K562 (cell line): ENCODE data around the gene UBN1. TPM values are rescaled to one million over a fixed set of nuclear protein-coding genes. Genes with fewer than 3 reads are reported as not detected.

Experiments used
- ATAC-seq: fragments of 200-7000 bp; cut with Tn5 transposase; 3 replicates; pipeline ENCODE4 v1.9.1; 2020; ENCODE audit warnings: moderate library complexity
- BruUV-seq: library from RNA; stranded (reverse); fragments of 400-500 nt; replicated peaks from 2 replicates; lab custom pipeline; 2021; lab: Mats Ljungman, UMichigan
- CTCF ChIA-PET: fragments of 300-600 bp; formaldehyde crosslinking; extraction: SDS; loops from one replicate; lab custom pipeline; 2021; ENCODE audit warnings: low intra/inter-chr PET ratio; lab: Yijun Ruan, JAX
- POLR2A ChIA-PET: fragments of 300-600, 350-650 bp; sonication (Branson Sonifier 250); formaldehyde crosslinking; extraction: SDS; loops from one replicate; lab custom pipeline; 2021; ENCODE audit warnings: antibody characterized with exemption, inconsistent platforms; lab: Yijun Ruan, JAX
- DNase-seq, 4 experiments: peaks; one replicate each; pipeline versions ENCODE4 v3.0.0 to v3.0.0-alpha.2; 2011 to 2018; ENCODE audit warnings: low spot score in 3 of 4, mixed read lengths in 3 of 4; ENCODE audit errors: extremely low read depth in 1 of 4
- FAIRE-seq: peaks from 2 replicates; lab custom pipeline; 2011; peaks lifted over from hg19 to GRCh38; lab: Jason Lieb, UNC
- H2AFZ ChIP-seq: 2 replicates; pipeline ENCODE4 v1.6.0; 2011; ENCODE audit warnings: low read depth, low read length, control low read depth, inconsistent platforms
- H3K27ac ChIP-seq: fragments of 200-600 bp; 3 replicates; pipeline ENCODE4 v1.8.0; 2011; ENCODE audit warnings: low read depth, mild to moderate bottlenecking, control low read depth, inconsistent platforms, low read length, moderate library complexity, mixed read lengths; ENCODE audit errors: extremely low read depth
- H3K27me3 ChIP-seq, 2 experiments: fragments of 300-600 bp in 1 of 2; 2 replicates in 1 of 2; 3 replicates in 1 of 2; pipeline versions ENCODE4 v1.6.0 to v1.8.0; 2011; ENCODE audit warnings: inconsistent platforms in 2 of 2, low read length in 2 of 2, mild to moderate bottlenecking in 1 of 2, mixed read lengths in 1 of 2, moderate library complexity in 1 of 2; ENCODE audit not compliant: control insufficient read depth in 2 of 2, insufficient read depth in 2 of 2
- H3K36me3 ChIP-seq: fragments of 300-600 bp; 3 replicates; pipeline ENCODE4 v1.8.0; 2011; ENCODE audit warnings: mild to moderate bottlenecking, low read length, inconsistent platforms; ENCODE audit not compliant: control insufficient read depth, insufficient read depth
- H3K4me1 ChIP-seq, 2 experiments: fragments of 200-600 bp in 1 of 2; replicated peaks in 1 of 2; 2 replicates in 1 of 2; 3 replicates in 1 of 2; pipeline versions ENCODE4 v1.5.1 to v1.8.0; 2011; ENCODE audit warnings: inconsistent platforms in 2 of 2, low read length in 2 of 2, mild to moderate bottlenecking in 1 of 2, mixed read lengths in 1 of 2, moderate library complexity in 1 of 2; ENCODE audit not compliant: control insufficient read depth in 2 of 2, insufficient read depth in 2 of 2
- H3K4me2 ChIP-seq: 2 replicates; pipeline ENCODE4 v1.6.1; 2011; ENCODE audit warnings: low read length, control low read depth, inconsistent platforms, mixed read lengths; ENCODE audit not compliant: insufficient read depth
- H3K4me3 ChIP-seq: fragments of 200-600 bp; sonication (generic), shearing (Covaris generic); 2 replicates; pipeline ENCODE4 v1.5.1; 2016; ENCODE audit warnings: control low read depth, inconsistent platforms
- H3K79me2 ChIP-seq: fragments of 200-600 bp; 3 replicates; pipeline ENCODE4 v1.8.0; 2011; ENCODE audit warnings: low read length, inconsistent platforms; ENCODE audit not compliant: control insufficient read depth, insufficient read depth
- H3K9ac ChIP-seq, 2 experiments: 2 replicates each; pipeline versions ENCODE4 v1.6.0 to v1.6.1; 2011; ENCODE audit warnings: low read depth in 2 of 2, low read length in 2 of 2, control low read depth in 1 of 2, inconsistent platforms in 1 of 2, mild to moderate bottlenecking in 1 of 2, mixed read lengths in 1 of 2; ENCODE audit not compliant: insufficient read depth in 1 of 2
- H3K9me1 ChIP-seq: one replicate; pipeline ENCODE4 v1.6.0; 2011; ENCODE audit warnings: inconsistent platforms, mild to moderate bottlenecking, low read length, moderate library complexity; ENCODE audit not compliant: control insufficient read depth, insufficient read depth
- H3K9me3 ChIP-seq: replicated peaks from 2 replicates; pipeline ENCODE4 v1.5.1; 2011; ENCODE audit warnings: low read depth, low read length, inconsistent platforms; ENCODE audit not compliant: control insufficient read depth, insufficient read depth
- H4K20me1 ChIP-seq: replicated peaks from 2 replicates; pipeline ENCODE4 v1.6.1; 2011; ENCODE audit warnings: low read length, inconsistent platforms, mixed read lengths; ENCODE audit not compliant: control insufficient read depth, insufficient read depth
- TBP ChIP-seq: optimal IDR thresholded peaks from 2 replicates; pipeline ENCODE3; 2011; ENCODE audit warnings: low read depth, low read length, improper control_type of control experiment
- TFE3 ChIP-seq: fragments of 450-650 bp; formaldehyde crosslinking; IDR thresholded peaks from 2 replicates; pipeline ENCODE4 v1.4.0; 2020; ENCODE audit warnings: mild to moderate bottlenecking, mixed read lengths
- ZNF354B ChIP-seq: fragments of 250-450 bp; sonication (Bioruptor Pico); IDR thresholded peaks from 2 replicates; pipeline ENCODE4 v1.4.0; 2020
- WGBS: fragments of 100-300 bp; shearing (Covaris generic); methylation state at CpG from one replicate; pipeline ENCODE4 v1.1.6; 2016; ENCODE audit warnings: low coverage, mixed read lengths; ENCODE audit not compliant: insufficient coverage; ENCODE audit errors: missing lambda C conversion rate; 5-methylcytosine and 5-hydroxymethylcytosine counted together
- in situ Hi-C: fragments of 300-500 bp; cut with MboI; formaldehyde crosslinking; loops from 4 replicates; pipeline ENCODE4 v1.15.0; 2018; ENCODE audit warnings: inconsistent platforms, mixed read lengths
- intact Hi-C: fragments of 100-400 bp; cut with micrococcal nuclease; formaldehyde crosslinking; loops from 2 replicates; pipeline ENCODE4 v1.14.2; 2022
- polyA plus RNA-seq, 8 experiments: library from polyadenylated mRNA; depleted of rRNA in 4 of 8; stranded (reverse) in 5 of 8; unstranded in 3 of 8; fragments of >200 nt; fragmentation: Nextera tagmentation in 2 of 8; fragmentation: Illumina TruSeq in 1 of 8; extraction: Ambion mirVana in 2 of 8; extraction: Trizol in 1 of 8; gene quantifications; 2 replicates each; pipeline versions ENCODE4 v1.2.1 to v1.2.3, GENCODE V29; 2011 to 2014; ENCODE audit warnings: inconsistent platforms in 1 of 8, missing spikeins in 1 of 8
- total RNA-seq, 7 experiments: library from RNA; depleted of rRNA in 6 of 7; stranded (reverse); fragments of >200 nt in 6 of 7; fragmentation: Illumina TruSeq in 2 of 7; extraction: Trizol in 2 of 7; gene quantifications; 2 replicates each; pipeline versions ENCODE4 v1.2.1 to v1.2.3, GENCODE V29; 2011 to 2021; ENCODE audit warnings: low replicate concordance in 1 of 7

UBN1 gene
- total and polyA plus RNA-seq, 9 of the 15 experiments (the other 6 are each of a cell fraction or from before 2014, with no cell fraction given), result 1.5 to 45.7 (median 20.6) TPM

GRCh38 chr16:4859190-4859899, 12.1 kb downstream of the UBN1 start:
- Histone ChIP-seq H3K27ac (no peak overlapping the region), H3K4me2 (no peak overlapping the region), H3K9me3 (no peaks in the 10 kb centered on the region), H3K36me3 (peaks cover 99% of the 10 kb centered on the region), H3K4me1 (no peaks in the 10 kb centered on the region), H3K9ac (no peak overlapping the region), H3K9me1 (no peaks in the 10 kb centered on the region), H3K27me3 (no peaks in the 10 kb centered on the region), H4K20me1 (peaks cover 23% of the 10 kb centered on the region), H3K4me3 (no peak overlapping the region), H3K79me2 (peaks cover 27% of the 10 kb centered on the region), H2AFZ (no peak overlapping the region)
- no TSS peak for BruUV-seq
- CTCF ChIA-PET, result no interaction called here
- ATAC-seq, result no peak
- intact Hi-C loops (no loop called here), in situ Hi-C loops (no loop called here)
- TF ChIP-seq ZNF354B (CRISPR knock-in tag), result no peak
- TF ChIP-seq TBP, result no peak
- TF ChIP-seq TFE3 (CRISPR knock-in tag), result peak; percentile 58; the same call in 1 of the 2 replicates
- no peak for FAIRE-seq
- POLR2A ChIA-PET, result interaction anchor here (1.1 to 2.0 kb wide), 2 partner anchors 10 to 36 kb away, joined by 3 to 7 read pairs; no protein-coding TSS in a partner anchor
- no peak for DNase-seq
- 85% methylated on average over 17 of the region's 17 CpGs for WGBS
